Testis (tissue), 2 donors: ENCODE results near the gene AUTS2.

ENCODE experiments used
- CTCF ChIP-seq, 3 experiments: fragments of 450-650 bp in 2 of 3; fragments of 200-600 bp in 1 of 3; sonication (generic) in 1 of 3; IDR thresholded peaks; one replicate each; pipeline ENCODE4 v1.5.1; 2016 to 2019; ENCODE audit warnings: antibody characterized with exemption in 3 of 3, mild to moderate bottlenecking in 2 of 3, moderate library complexity in 1 of 3
- POLR2A ChIP-seq: fragments of 450-650 bp; IDR thresholded peaks from one replicate; pipeline ENCODE4 v1.6.1; 2017; ENCODE audit warnings: antibody characterized with exemption, mild to moderate bottlenecking, moderate library complexity

- TF ChIP-seq CTCF (IDR thresholded peaks at IDR 0.05) (no peak), POLR2A (no peak)
These were observed 1083.4 kb downstream of the AUTS2 start for GRCh38 chr7:70681469-70682350.
